HG03442 (cell line): ENCODE measurements around the gene C7orf57.
A peak's percentile ranks its signal among the peaks of the same experiment; 100 is the strongest.

Experiments used
- ATAC-seq: cut with Tn5 transposase; IDR thresholded peaks from one replicate; pipeline ENCODE4 v1.9.1; 2021; ENCODE audit warnings: mild to moderate bottlenecking, moderate library complexity; ENCODE audit not compliant: unreplicated experiment

C7orf57 gene

GRCh38 chr7:48106906-48107659, 71.7 kb downstream of the C7orf57 start:
- ATAC-seq, result no peak

DNA sequence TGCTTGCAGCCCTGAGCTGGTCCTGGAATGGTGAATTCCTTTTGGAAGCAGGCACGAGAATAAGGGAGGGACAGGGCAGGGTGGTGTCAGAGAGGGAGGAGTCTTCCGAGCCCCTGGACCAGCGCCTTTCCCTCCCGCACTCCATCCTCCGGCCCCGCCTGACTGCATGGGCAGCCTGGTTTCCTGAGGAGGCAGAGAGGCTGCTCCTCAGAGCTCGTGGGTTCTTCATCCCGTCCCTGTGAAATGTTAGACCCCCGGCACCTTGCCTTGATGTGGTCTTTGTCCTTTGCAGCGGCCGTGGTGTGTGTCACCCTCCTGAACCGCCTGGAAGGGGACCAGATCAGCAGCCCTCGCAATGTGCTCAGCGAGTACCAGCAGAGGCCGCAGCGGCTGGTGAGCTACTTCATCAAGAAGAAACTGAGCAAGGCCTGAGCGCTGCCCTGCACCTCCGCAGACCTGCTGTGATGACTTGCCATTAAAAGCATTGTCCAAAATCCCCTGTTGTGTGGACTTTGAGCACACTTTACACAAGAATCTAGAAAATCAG, 72.7 kb downstream of the C7orf57 start:
- ATAC-seq, result no peak

DNA sequence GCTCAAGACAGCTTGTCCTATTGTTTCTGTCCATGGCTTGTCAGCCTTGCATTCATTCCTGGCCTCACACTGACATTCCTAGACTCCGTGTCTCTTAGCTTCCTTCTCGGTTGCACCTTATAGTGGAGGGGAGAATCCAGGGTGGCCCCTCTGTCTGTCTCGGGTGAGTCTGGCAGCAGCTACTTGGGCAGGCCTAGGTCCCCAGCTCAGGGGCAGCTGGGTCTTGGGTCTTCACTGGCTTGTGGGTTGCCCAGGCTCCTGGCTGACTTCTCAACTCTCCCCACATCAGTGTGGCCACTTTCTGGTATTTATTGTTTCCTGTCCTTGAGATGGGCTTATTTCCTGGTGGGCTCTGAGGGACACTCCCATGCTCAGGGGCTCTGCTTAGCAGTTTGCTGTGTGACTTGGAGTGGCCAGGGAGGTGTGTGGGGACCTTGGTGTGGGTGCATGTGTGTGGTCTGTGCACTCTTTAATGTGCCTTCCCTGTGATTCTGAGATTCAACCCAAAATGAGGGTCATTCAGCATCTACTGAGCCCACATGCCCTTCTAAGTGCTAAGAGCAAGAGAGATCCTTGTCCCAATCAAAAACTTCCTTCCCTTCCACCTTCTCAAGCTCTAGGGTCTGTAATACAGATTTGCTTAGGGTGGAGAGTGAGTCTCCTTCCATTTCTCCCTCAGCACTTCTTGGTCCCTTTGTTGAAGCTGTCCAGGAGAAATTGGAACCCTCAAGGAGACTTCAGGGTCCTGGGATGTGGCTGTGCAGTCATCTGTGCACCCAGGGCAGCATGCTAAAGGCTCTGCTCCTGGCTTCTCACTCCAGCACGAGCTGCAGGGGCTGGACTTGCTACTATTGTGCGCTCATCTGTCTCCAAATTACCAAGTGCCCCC, 73.9 kb downstream of the C7orf57 start:
- ATAC-seq, result no peak

DNA sequence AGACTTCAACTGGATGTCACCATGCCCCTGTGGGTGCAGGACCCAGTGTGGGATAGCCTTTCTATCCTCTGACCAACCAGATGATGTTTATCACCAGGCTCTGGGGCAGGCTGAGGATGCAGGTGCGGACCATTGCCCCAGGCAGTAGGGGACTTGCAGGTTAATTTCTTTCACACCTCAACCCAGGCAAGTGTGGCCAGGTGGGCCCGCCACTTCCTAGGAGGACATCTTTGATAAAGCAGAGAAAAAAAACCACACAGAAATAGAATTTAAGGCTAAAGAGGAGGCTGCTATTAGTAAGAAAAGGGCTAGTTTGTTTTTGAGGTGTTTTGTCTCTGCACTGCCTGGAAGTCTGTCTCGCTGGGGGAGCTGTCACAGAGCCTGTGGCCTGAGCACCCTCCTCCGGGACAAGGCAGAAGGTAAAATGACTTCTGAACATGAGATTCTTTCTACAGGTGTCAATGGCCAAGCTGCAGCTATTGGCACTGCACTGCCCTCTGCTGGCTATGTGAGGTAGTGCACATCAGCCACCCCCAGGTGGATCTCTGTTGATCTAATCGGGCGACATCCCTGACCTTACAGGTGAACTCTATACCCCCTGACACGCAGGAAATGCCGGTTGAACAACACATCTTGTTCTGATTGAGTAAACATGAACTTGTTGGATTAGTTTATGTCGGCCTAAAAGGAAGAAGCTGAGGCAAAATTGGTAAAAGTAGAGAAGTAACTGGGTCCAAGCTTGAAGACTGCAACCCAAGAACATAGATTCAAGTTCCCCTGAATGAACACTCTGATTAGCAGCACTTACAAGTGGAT, 74.7 kb downstream of the C7orf57 start:
- ATAC-seq, result peak; percentile 91

- no peak for ATAC-seq
Measured at GRCh38 chr7:48110868-48111267, 75.5 kb downstream of the C7orf57 start.
